ENCODE data around the gene ADAP1.

DNA sequence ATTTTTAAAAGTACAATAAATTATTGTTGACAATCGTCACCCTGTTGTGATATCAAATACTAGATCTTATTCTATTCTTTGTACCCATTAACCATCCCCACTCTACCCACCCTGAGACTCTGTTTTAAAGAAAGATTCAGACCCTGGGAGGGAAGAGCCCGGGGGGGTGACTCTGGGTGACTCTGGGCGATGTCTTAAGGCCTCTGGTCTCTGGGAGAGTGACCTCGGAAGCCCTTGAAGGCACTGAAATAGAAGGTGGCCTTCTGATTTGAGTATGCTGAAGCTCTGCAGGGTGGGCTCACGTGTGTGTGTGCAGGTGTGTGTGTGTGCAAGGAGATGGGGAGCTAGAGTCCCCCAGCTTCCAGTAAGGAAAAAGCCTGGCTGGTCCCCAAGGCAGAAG is 9.7 kb downstream of the ADAP1 start:
- TF ChIP-seq, protein P1, sequence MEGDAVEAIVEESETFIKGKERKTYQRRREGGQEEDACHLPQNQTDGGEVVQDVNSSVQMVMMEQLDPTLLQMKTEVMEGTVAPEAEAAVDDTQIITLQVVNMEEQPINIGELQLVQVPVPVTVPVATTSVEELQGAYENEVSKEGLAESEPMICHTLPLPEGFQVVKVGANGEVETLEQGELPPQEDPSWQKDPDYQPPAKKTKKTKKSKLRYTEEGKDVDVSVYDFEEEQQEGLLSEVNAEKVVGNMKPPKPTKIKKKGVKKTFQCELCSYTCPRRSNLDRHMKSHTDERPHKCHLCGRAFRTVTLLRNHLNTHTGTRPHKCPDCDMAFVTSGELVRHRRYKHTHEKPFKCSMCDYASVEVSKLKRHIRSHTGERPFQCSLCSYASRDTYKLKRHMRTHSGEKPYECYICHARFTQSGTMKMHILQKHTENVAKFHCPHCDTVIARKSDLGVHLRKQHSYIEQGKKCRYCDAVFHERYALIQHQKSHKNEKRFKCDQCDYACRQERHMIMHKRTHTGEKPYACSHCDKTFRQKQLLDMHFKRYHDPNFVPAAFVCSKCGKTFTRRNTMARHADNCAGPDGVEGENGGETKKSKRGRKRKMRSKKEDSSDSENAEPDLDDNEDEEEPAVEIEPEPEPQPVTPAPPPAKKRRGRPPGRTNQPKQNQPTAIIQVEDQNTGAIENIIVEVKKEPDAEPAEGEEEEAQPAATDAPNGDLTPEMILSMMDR (IDR thresholded peaks at IDR 0.05) = no peak
- TF ChIP-seq POLR2A (IDR thresholded peaks at IDR 0.05; ENCODE audit: low read depth) = no peak
- TF ChIP-seq POLR2AphosphoS5 (IDR thresholded peaks at IDR 0.05) = no peak
- no peak for TF ChIP-seq EP300 (IDR thresholded peaks at IDR 0.05)
